SKM-1 treated with dmso at 0.1 percent for 144 hours (cell line): ENCODE results near the gene ARSA.
"Not testable (repeated sequence)": the region's sequence is repeated elsewhere in the genome, so short reads cannot be mapped to it uniquely, and the experiment has no call there.

Experiments
- DNase-seq: peaks from one replicate; lab custom pipeline; 2025; ENCODE audit not compliant: unreplicated experiment; lab: John Stamatoyannopoulos, UW

The ARSA gene

GRCh38 chr22:50656122-50657070 is 28.4 kb upstream of the ARSA start:
- DNase-seq = no peak

- DNase-seq = not testable (repeated sequence)
Observed at GRCh38 chr22:50654664-50655063, 26.7 kb upstream of the ARSA start.

- DNase-seq = no peak
Observed at GRCh38 chr22:50653256-50653655, 25.3 kb upstream of the ARSA start.

GRCh38 chr22:50643821-50644101 is 15.8 kb upstream of the ARSA start:
- not testable (repeated sequence) for DNase-seq

- DNase-seq = not testable (repeated sequence)
Observed at GRCh38 chr22:50643021-50643820, 15.3 kb upstream of the ARSA start.

GRCh38 chr22:50641696-50642607 is 14.0 kb upstream of the ARSA start:
- DNase-seq = no peak

GRCh38 chr22:50640857-50641647 is 13.1 kb upstream of the ARSA start:
- no peak for DNase-seq

- DNase-seq = not testable (repeated sequence)
Observed at GRCh38 chr22:50640296-50640695, 12.3 kb upstream of the ARSA start.

GRCh38 chr22:50635591-50635990 is 7.6 kb upstream of the ARSA start:
- DNase-seq = no peak

- DNase-seq = no peak
Observed at GRCh38 chr22:50633771-50634170, 5.8 kb upstream of the ARSA start.

- no peak for DNase-seq
Observed at GRCh38 chr22:50633086-50633485, 5.1 kb upstream of the ARSA start.

GRCh38 chr22:50630376-50630775 is 2.4 kb upstream of the ARSA start:
- DNase-seq = no peak

GRCh38 chr22:50628543-50629134 is 687 bp upstream of the ARSA start:
- no peak for DNase-seq

GRCh38 chr22:50626850-50627641 is 906 bp downstream of the ARSA start:
- no peak for DNase-seq

- DNase-seq = no peak
Observed at GRCh38 chr22:50626314-50626849, 1.6 kb downstream of the ARSA start.

GRCh38 chr22:50625568-50626313 is 2.2 kb downstream of the ARSA start:
- no peak for DNase-seq

- no peak for DNase-seq
Observed at GRCh38 chr22:50625131-50625567, 2.8 kb downstream of the ARSA start.
